T47D (cell line): Measurements from ENCODE around the gene UFSP2.
"Not testable (repeated sequence)": the region's sequence is repeated elsewhere in the genome, so short reads cannot be mapped to it uniquely, and the experiment has no call there.

Experiments
- DNase-seq, 2 experiments: peaks; one replicate each; pipeline versions ENCODE4 v3.0.0 to v3.0.0-alpha.2; 2011 to 2012; ENCODE audit warnings: low read depth in 1 of 2, low spot score in 1 of 2
- JUND ChIP-seq: IDR thresholded peaks from 2 replicates; pipeline ENCODE4 v1.6.1; 2012; ENCODE audit warnings: low read depth
- in situ Hi-C: cut with HindIII; loops from 2 replicates; pipeline ENCODE4 v1.10.0; 2016; ENCODE audit warnings: low sequenced_read_pairs, low pct_unique_long_range_greater_than_20kb

Gene UFSP2

DNA sequence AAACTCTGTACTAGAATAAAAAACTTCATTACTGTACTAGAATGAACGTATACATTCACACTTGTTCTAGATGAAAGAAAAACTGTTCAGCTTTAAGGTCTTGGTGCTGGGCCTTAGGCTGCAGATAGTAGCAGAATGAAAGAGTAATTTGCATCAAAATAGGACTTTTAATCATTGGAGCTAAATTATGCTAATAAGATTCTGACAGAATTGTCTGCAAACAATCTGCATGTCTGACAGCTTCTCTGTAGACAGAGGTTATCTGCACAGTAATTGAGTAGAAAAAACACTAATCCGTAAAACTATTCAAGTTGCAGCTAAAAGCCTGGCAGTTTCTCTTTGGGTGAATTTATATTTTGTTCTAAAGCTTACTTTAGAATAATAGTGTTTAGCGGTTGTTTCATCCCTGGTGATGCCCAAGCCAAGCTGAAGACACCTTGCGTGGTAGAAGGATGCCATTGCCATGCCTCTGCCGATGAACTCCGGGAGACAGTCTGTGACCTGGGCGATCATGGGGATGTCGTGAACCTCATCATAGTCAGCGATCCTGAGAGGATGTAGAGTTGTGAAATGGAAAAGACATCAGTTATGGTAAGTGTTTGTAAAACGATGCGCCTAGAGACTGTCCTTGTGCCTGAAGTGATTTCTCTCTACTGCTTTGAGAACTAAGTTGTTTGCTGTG, 55.4 kb downstream of the UFSP2 start:
- in situ Hi-C loops, result no loop called here
- DNase-seq, result no peak
- no peak for TF ChIP-seq JUND

- no peak for TF ChIP-seq JUND
- in situ Hi-C loops, result no loop called here
- DNase-seq, result no peak
Observed at GRCh38 chr4:185369731-185370130, 56.0 kb downstream of the UFSP2 start.

- no peak for DNase-seq
- in situ Hi-C loops, result no loop called here
- no peak for TF ChIP-seq JUND
Observed at GRCh38 chr4:185364886-185365285, 60.9 kb downstream of the UFSP2 start.

DNA sequence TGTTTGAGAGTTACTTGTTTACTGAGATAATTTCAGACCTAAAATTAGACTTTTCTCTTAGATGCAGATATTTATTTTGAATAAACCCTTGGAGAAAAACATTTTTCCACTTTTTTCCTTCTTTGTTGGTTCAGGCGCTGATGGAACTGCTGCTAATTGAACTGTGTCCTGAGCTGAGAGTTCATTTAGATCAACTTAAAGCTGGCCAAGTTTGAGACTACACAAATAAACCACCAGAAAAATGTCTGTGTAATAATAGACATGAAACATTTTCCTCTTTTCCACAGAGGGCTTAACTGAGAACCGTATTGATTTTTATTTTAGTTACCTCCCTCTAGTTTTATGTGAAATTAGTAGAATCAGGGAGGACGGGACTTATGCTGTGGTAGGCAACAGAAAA, 62.5 kb downstream of the UFSP2 start:
- in situ Hi-C loops, result no loop called here
- no peak for TF ChIP-seq JUND
- no peak for DNase-seq

DNA sequence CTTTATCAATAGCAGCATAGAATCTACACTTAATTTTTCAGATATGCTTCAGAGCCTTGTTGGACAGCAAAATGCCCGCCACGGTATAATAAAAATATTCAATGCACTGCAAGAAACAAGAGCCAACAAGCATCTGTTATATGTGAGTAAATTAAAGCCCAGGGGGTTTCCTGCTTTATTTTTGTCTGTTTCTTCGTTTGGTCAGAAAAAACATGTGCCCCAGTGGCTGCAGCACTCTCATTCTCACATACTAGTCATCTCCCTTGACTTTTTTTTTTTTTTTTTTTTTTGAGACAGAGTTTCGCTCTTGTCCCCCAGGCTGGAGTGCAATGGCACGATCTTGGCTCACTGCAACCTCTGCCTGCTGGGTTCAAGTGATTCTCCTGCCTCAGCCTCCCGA, 63.2 kb downstream of the UFSP2 start:
- in situ Hi-C loops, DNase-seq: not testable (repeated sequence)

- in situ Hi-C loops, result no loop called here
- DNase-seq, result no peak
- no peak for TF ChIP-seq JUND
Observed at GRCh38 chr4:185361872-185362271, 63.9 kb downstream of the UFSP2 start.

GRCh38 chr4:185359767-185360446, 65.9 kb downstream of the UFSP2 start:
- no peak for DNase-seq
- TF ChIP-seq JUND, result no peak
- in situ Hi-C loops, result no loop called here

GRCh38 chr4:185358959-185359358, 66.8 kb downstream of the UFSP2 start:
- no peak for DNase-seq
- no peak for TF ChIP-seq JUND
- in situ Hi-C loops, result no loop called here

GRCh38 chr4:185358514-185358913, 67.2 kb downstream of the UFSP2 start:
- DNase-seq, result no peak
- no peak for TF ChIP-seq JUND
- in situ Hi-C loops, result no loop called here

- no peak for DNase-seq
- no peak for TF ChIP-seq JUND
- in situ Hi-C loops, result no loop called here
Observed at GRCh38 chr4:185357733-185358440, 67.9 kb downstream of the UFSP2 start.

DNA sequence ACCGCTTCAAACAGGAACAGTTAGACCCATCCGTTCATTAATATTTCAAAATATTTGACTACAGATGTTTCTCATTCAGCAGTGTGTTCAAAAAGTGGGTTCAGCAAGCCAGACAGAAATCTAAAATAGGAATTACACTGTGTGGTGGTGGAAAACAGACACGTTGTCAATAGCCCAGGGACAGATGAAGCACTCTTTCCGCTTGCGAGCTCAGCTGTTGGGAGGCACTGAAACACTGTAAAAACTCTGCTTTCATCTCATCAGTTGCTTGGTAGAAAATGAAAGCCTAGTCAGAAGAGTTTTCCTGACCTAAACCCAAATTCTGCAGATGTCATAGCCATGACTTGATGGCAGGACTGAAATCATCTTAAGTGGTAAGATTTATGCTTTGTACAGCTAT, 68.6 kb downstream of the UFSP2 start:
- DNase-seq, result no peak
- in situ Hi-C loops, result no loop called here
- TF ChIP-seq JUND, result no peak

DNA sequence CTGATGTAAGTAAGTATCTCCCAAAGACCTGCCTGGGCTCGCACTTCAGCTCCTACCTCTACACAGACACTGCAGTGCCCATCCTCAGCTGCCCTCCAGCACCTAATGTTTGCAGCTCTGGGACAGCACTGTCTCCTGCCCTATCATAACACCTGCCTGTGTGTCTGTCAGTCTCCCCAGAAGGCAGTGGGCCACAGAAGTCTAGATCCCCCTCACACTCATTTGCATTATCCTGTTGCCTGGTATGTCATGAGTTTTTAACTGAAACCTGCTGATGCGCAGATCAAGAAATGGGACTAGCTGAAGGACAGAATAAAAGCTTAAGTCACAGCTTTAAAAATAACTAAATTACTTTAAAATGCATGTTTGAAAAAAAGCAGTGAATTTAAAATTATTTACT, 73.0 kb downstream of the UFSP2 start:
- no peak for DNase-seq
- TF ChIP-seq JUND, result no peak

GRCh38 chr4:185352202-185352601, 73.6 kb downstream of the UFSP2 start:
- TF ChIP-seq JUND, result no peak
- in situ Hi-C loops, result no loop called here
- no peak for DNase-seq

More for the DNA sequence above, 73.0 kb downstream of the UFSP2 start:
- in situ Hi-C loops, result no loop called here

GRCh38 chr4:185351691-185352090, 74.1 kb downstream of the UFSP2 start:
- in situ Hi-C loops, result no loop called here
- TF ChIP-seq JUND, result no peak
- DNase-seq, result no peak
